Sigmoid colon (tissue), 4 donors: ENCODE measurements around the gene MAP3K2.

Source experiments
- CTCF ChIP-seq, 4 experiments: fragments of 450-650 bp in 3 of 4; fragments of 200-600 bp in 1 of 4; IDR thresholded peaks; one replicate each; pipeline ENCODE4 v1.5.1; 2016 to 2019; ENCODE audit warnings: antibody characterized with exemption in 4 of 4, mild to moderate bottlenecking in 3 of 4, moderate library complexity in 2 of 4
- EP300 ChIP-seq, 4 donors: sonication (generic); formaldehyde crosslinking; IDR thresholded peaks; one replicate each; pipeline ENCODE4 v1.6.1; 2017; ENCODE audit warnings: antibody characterized with exemption in 4 of 4
- POLR2A ChIP-seq, 2 donors: fragments of 450-650 bp; IDR thresholded peaks; one replicate each; pipeline ENCODE4 v1.6.1; 2016; ENCODE audit warnings: antibody characterized with exemption in 2 of 2, mild to moderate bottlenecking in 2 of 2, moderate library complexity in 2 of 2

DNA sequence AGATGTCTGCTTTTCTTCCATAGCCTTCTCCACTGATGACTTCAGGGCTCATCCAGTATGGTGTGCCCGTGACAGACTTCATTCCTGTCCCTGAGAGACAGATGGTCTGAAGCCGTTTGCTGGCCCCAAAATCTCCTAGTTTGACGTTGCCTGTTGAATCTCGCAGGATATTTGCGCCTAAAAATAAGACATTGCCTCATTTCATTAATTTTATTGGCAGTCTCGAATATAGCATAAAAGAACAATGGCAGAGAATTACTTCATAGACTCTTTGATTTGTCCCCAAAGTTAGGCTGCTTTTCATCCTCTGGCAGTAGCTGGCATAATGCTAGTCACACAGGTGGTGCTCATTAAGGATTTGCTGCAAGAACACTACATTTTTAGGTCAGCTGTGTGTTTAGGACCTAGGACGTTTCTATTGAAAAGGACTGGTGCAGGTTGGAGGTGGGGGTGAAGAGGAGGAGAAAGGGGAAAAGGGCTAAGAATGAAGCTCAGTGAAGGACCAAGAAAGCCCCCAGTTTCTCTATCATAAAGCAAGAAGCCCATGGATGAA, 79.1 kb downstream of the MAP3K2 start:
- TF ChIP-seq CTCF (IDR thresholded peaks at IDR 0.05) (no peak), POLR2A (IDR thresholded peaks at IDR 0.05) (no peak), EP300 (IDR thresholded peaks at IDR 0.05) (no peak)
